Hepatocyte (in vitro differentiated cells): ENCODE data around the gene ATP4A. TPM values are rescaled to one million over a fixed set of nuclear protein-coding genes. Genes with fewer than 3 reads are reported as not detected.

Source experiments
- DNase-seq: peaks from one replicate; pipeline ENCODE4 v3.0.0-alpha.2; 2016; ENCODE audit warnings: low spot score
- H2AFZ ChIP-seq: fragments of 200-600 bp; sonication (generic); 2 replicates; pipeline ENCODE4 v1.6.0; 2016; ENCODE audit warnings: antibody characterized with exemption, mild to moderate bottlenecking
- H3K27ac ChIP-seq: fragments of 200-600 bp; sonication (generic); 2 replicates; pipeline ENCODE4 v1.5.1; 2016; ENCODE audit warnings: mild to moderate bottlenecking
- H3K27me3 ChIP-seq: fragments of 200-600 bp; sonication (generic); 2 replicates; pipeline ENCODE4 v1.6.1; 2016
- H3K36me3 ChIP-seq: fragments of 200-600 bp; sonication (generic); replicated peaks from 2 replicates; pipeline ENCODE4 v1.5.1; 2016; ENCODE audit warnings: low read depth; ENCODE audit not compliant: insufficient read depth
- H3K4me1 ChIP-seq: fragments of 200-600 bp; sonication (generic); 2 replicates; pipeline ENCODE4 v1.5.1; 2016; ENCODE audit warnings: mild to moderate bottlenecking, moderate library complexity; ENCODE audit not compliant: insufficient read depth
- H3K4me2 ChIP-seq: fragments of 200-600 bp; sonication (generic); 2 replicates; pipeline ENCODE4 v1.6.0; 2016
- H3K4me3 ChIP-seq: fragments of 200-600 bp; sonication (generic); 2 replicates; pipeline ENCODE4 v1.5.1; 2016; ENCODE audit warnings: mild to moderate bottlenecking
- H3K79me2 ChIP-seq: fragments of 200-600 bp; sonication (generic); 2 replicates; pipeline ENCODE4 v1.6.0; 2017; ENCODE audit warnings: mild to moderate bottlenecking
- H3K9me2 ChIP-seq: fragments of 200-600 bp; sonication (generic); replicated peaks from 2 replicates; pipeline ENCODE4 v1.6.0; 2017; ENCODE audit warnings: mild to moderate bottlenecking; ENCODE audit not compliant: insufficient read depth
- H3K9me3 ChIP-seq: fragments of 200-600 bp; sonication (generic); 2 replicates; pipeline ENCODE4 v1.5.1; 2016; ENCODE audit warnings: low read depth, mild to moderate bottlenecking
- H4K20me1 ChIP-seq: fragments of 200-600 bp; sonication (generic); 2 replicates; pipeline ENCODE4 v1.6.0; 2016; ENCODE audit warnings: mild to moderate bottlenecking; ENCODE audit not compliant: insufficient read depth, poor library complexity, severe bottlenecking
- EZH2 ChIP-seq: fragments of 200-600 bp; sonication (generic); IDR thresholded peaks from 2 replicates; pipeline ENCODE4 v1.6.1; 2016; ENCODE audit warnings: antibody characterized with exemption, mild to moderate bottlenecking, borderline replicate concordance
- EZH2phosphoT487 ChIP-seq: fragments of 200-600 bp; sonication (generic); IDR thresholded peaks from one replicate; pipeline ENCODE4 v1.6.1; 2018; ENCODE audit warnings: antibody characterized with exemption, mild to moderate bottlenecking, low read depth, moderate library complexity; ENCODE audit not compliant: unreplicated experiment, severe bottlenecking
- WGBS: methylation state at CpG from one replicate; pipeline ENCODE4 v1.1.6; 2016; ENCODE audit warnings: low lambda C conversion rate; ENCODE audit errors: missing lambda C conversion rate; 5-methylcytosine and 5-hydroxymethylcytosine counted together
- polyA plus RNA-seq: library from polyadenylated mRNA; unstranded; fragments of >200 nt; fragmentation: Nextera tagmentation; extraction: Ambion mirVana; gene quantifications from 2 replicates; pipeline ENCODE4 v1.2.1, GENCODE V29; 2016
- total RNA-seq: library from RNA; depleted of rRNA; stranded (reverse); fragments of >200 nt; gene quantifications from 2 replicates; pipeline ENCODE4 v1.2.3, GENCODE V29; 2014
- TF ChIP-seq, protein P1 (sequence below): fragments of 200-600 bp; sonication (generic); IDR thresholded peaks from 2 replicates; pipeline ENCODE4 v1.5.1; 2016; ENCODE audit warnings: antibody characterized with exemption, mild to moderate bottlenecking; ENCODE audit not compliant: poor library complexity

ATP4A gene
- total and polyA plus RNA-seq, 2 experiments from 2014 or later: 3.5 to 5.0 TPM

DNA sequence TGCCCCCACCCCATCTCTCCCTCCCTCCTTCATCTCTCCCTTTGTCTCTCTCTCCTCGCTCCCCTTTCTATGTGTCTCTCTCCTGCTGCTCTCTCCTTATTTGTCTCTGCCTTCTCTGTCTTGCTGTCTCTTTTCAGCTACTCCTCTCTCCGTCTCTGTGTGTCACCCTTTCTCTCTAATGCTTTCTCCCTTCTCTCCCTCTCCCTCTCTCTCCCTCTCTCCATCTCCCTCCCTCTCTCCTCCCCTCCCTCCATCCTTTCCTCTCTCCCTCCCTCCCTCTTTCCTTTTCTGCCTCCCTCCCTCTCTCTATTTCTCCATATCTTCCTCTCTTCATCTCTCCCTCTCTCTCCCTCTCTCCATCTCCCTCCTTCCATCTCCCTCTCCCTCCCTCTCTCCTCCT is 682 bp downstream of the ATP4A start:
- no peaks in the 10 kb centered on the region for H4K20me1 ChIP-seq
- H3K4me2 ChIP-seq: no peak overlapping the region
- no peaks in the 10 kb centered on the region for H3K36me3 ChIP-seq
- no peaks in the 10 kb centered on the region for H3K9me3 ChIP-seq
- H3K4me3 ChIP-seq: no peak overlapping the region
- H3K4me1 ChIP-seq: peaks cover 2% of the 10 kb centered on the region
- no peak overlapping the region for H3K27ac ChIP-seq
- no peak for DNase-seq
- no peaks in the 10 kb centered on the region for H3K79me2 ChIP-seq
- H3K27me3 ChIP-seq: peaks cover 13% of the 10 kb centered on the region
- no peak overlapping the region for H2AFZ ChIP-seq
- WGBS: no CpG with 5 or more reads among the region's 2 CpGs
- no peaks in the 10 kb centered on the region for H3K9me2 ChIP-seq
- TF ChIP-seq EZH2phosphoT487 (no peak), EZH2 (no peak)
- TF ChIP-seq, protein P1, sequence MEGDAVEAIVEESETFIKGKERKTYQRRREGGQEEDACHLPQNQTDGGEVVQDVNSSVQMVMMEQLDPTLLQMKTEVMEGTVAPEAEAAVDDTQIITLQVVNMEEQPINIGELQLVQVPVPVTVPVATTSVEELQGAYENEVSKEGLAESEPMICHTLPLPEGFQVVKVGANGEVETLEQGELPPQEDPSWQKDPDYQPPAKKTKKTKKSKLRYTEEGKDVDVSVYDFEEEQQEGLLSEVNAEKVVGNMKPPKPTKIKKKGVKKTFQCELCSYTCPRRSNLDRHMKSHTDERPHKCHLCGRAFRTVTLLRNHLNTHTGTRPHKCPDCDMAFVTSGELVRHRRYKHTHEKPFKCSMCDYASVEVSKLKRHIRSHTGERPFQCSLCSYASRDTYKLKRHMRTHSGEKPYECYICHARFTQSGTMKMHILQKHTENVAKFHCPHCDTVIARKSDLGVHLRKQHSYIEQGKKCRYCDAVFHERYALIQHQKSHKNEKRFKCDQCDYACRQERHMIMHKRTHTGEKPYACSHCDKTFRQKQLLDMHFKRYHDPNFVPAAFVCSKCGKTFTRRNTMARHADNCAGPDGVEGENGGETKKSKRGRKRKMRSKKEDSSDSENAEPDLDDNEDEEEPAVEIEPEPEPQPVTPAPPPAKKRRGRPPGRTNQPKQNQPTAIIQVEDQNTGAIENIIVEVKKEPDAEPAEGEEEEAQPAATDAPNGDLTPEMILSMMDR: no peak

DNA sequence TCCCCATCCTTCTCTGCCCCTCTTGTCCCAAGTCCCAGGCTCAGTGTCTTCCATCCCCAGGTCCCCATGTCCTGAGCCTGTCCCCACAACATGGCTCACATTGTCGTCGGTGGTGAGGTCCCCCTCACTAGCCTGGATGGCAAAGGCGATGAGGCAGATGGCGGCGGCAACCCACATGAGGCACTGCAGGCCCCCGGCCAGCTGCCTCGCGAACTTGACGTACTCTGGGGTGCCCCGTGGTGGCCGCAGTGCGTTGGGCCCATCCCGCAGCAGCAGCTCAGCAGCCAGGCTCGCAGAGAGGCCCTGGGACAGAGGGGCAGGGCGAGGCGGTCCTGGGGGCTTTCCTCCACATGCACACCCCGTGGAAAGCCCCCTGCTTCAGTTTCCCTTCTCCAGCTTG is 1.1 kb downstream of the ATP4A start:
- Histone ChIP-seq H3K9me3 (no peaks in the 10 kb centered on the region), H3K4me2 (no peak overlapping the region), H2AFZ (no peak overlapping the region), H3K4me1 (peaks cover 3% of the 10 kb centered on the region), H3K27me3 (peaks cover 13% of the 10 kb centered on the region), H3K79me2 (no peaks in the 10 kb centered on the region), H3K27ac (no peak overlapping the region), H4K20me1 (no peaks in the 10 kb centered on the region), H3K4me3 (no peak overlapping the region), H3K36me3 (no peaks in the 10 kb centered on the region), H3K9me2 (no peaks in the 10 kb centered on the region)
- no peak for DNase-seq
- TF ChIP-seq EZH2 (no peak), EZH2phosphoT487 (no peak)
- TF ChIP-seq, protein P1: no peak
- WGBS: 72% methylated on average over 16 of the region's 17 CpGs

DNA sequence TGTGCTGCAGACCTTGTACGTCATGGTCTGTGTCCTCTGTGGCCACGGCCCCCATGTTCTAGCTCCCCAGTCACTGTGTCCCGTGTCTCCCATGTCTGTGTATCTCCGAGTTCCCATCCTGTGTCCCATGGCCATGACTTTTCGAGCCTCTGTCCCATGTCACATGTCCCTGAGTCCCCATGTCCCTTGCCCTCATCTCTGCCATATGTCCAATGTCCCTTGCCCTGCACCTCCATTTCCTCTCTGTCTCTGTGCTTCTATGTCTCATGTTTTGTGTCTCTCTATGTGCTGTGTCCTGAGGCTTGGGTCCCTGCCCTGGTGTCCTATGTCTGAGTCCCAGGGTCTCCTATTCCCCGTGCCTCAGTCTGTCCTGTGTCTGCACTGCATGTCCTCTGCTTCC is 2.0 kb downstream of the ATP4A start:
- H3K27ac ChIP-seq: no peak overlapping the region
- 86% methylated on average over 6 of the region's 6 CpGs for WGBS

More for the DNA sequence above, 2.0 kb downstream of the ATP4A start:
- Histone ChIP-seq H3K36me3 (no peaks in the 10 kb centered on the region), H3K4me1 (peaks cover 3% of the 10 kb centered on the region), H3K4me2 (no peak overlapping the region), H3K9me3 (no peaks in the 10 kb centered on the region), H3K79me2 (no peaks in the 10 kb centered on the region), H3K9me2 (no peaks in the 10 kb centered on the region), H3K4me3 (no peak overlapping the region), H2AFZ (no peak overlapping the region), H4K20me1 (no peaks in the 10 kb centered on the region), H3K27me3 (peaks cover 13% of the 10 kb centered on the region)
- no peak for DNase-seq
- TF ChIP-seq EZH2: no peak
- TF ChIP-seq EZH2phosphoT487: no peak
- TF ChIP-seq, protein P1: no peak
